Trophoblast cell (in vitro differentiated cells and primary cell): ENCODE measurements around the gene SSH2.

Experiments
- DNase-seq, 2 donors: peaks; one replicate each; pipeline ENCODE4 v3.0.0-alpha.2; 2016
- H2AFZ ChIP-seq: 2 replicates; pipeline ENCODE4 v1.6.1; 2013; ENCODE audit warnings: low read length, moderate library complexity, mild to moderate bottlenecking; ENCODE audit not compliant: insufficient read depth, poor library complexity
- H2AK5ac ChIP-seq: 2 replicates; pipeline ENCODE4 v1.6.1; 2013; ENCODE audit warnings: mild to moderate bottlenecking, low read length
- H2BK120ac ChIP-seq: 2 replicates; pipeline ENCODE4 v1.6.1; 2013; ENCODE audit warnings: low read length, mild to moderate bottlenecking, moderate library complexity; ENCODE audit not compliant: insufficient read depth, poor library complexity
- H2BK12ac ChIP-seq: 2 replicates; pipeline ENCODE4 v1.6.1; 2013; ENCODE audit warnings: mild to moderate bottlenecking, low read length, moderate library complexity
- H2BK5ac ChIP-seq: 2 replicates; pipeline ENCODE4 v1.6.1; 2013; ENCODE audit warnings: low read length, low read depth, moderate library complexity, mild to moderate bottlenecking; ENCODE audit not compliant: poor library complexity
- H3K14ac ChIP-seq: 2 replicates; pipeline ENCODE4 v1.6.1; 2013; ENCODE audit warnings: mild to moderate bottlenecking, low read length
- H3K18ac ChIP-seq: 2 replicates; pipeline ENCODE4 v1.6.1; 2013; ENCODE audit warnings: mild to moderate bottlenecking, low read length
- H3K23ac ChIP-seq: 2 replicates; pipeline ENCODE4 v1.6.1; 2013; ENCODE audit warnings: low read length
- H3K27ac ChIP-seq: 2 replicates; pipeline ENCODE4 v1.5.1; 2013; ENCODE audit warnings: low read depth, mild to moderate bottlenecking, inconsistent platforms, low read length, moderate library complexity
- H3K27me3 ChIP-seq: 2 replicates; pipeline ENCODE4 v1.6.1; 2013; ENCODE audit warnings: inconsistent platforms, mild to moderate bottlenecking, low read length, moderate library complexity; ENCODE audit not compliant: insufficient read depth
- H3K36me3 ChIP-seq, 2 experiments: 1 replicate in 1 of 2; 2 replicates in 1 of 2; pipeline ENCODE4 v1.6.1; 2013; ENCODE audit warnings: low read length in 2 of 2, mild to moderate bottlenecking in 2 of 2, moderate library complexity in 1 of 2; ENCODE audit not compliant: insufficient read depth in 2 of 2, control insufficient read depth in 1 of 2
- H3K4ac ChIP-seq: 2 replicates; pipeline ENCODE4 v1.6.1; 2013; ENCODE audit warnings: low read depth, mild to moderate bottlenecking, low read length, moderate library complexity
- H3K4me1 ChIP-seq, 2 experiments: 1 replicate in 1 of 2; 2 replicates in 1 of 2; pipeline ENCODE4 v1.6.1; 2013; ENCODE audit warnings: low read length in 2 of 2, mild to moderate bottlenecking in 2 of 2, moderate library complexity in 1 of 2; ENCODE audit not compliant: insufficient read depth in 2 of 2, control insufficient read depth in 1 of 2
- H3K4me2 ChIP-seq: 2 replicates; pipeline ENCODE4 v1.6.1; 2013; ENCODE audit warnings: inconsistent platforms, mild to moderate bottlenecking, low read length, moderate library complexity
- H3K4me3 ChIP-seq: 2 replicates; pipeline ENCODE4 v1.5.1; 2013; ENCODE audit warnings: mild to moderate bottlenecking, low read depth, low read length, inconsistent platforms
- H3K79me1 ChIP-seq: one replicate; pipeline ENCODE4 v1.6.1; 2013; ENCODE audit warnings: low read length
- H3K79me2 ChIP-seq: 2 replicates; pipeline ENCODE4 v1.6.1; 2013; ENCODE audit warnings: low read length, mild to moderate bottlenecking; ENCODE audit not compliant: control insufficient read depth, insufficient read depth, poor library complexity
- H3K9ac ChIP-seq: 2 replicates; pipeline ENCODE4 v1.6.1; 2013; ENCODE audit warnings: mild to moderate bottlenecking, low read length
- H3K9me3 ChIP-seq: 2 replicates; pipeline ENCODE4 v1.6.1; 2013; ENCODE audit warnings: low read depth, mild to moderate bottlenecking, control low read depth, inconsistent platforms, low read length; ENCODE audit not compliant: insufficient read depth
- H4K12ac ChIP-seq: 2 replicates; pipeline ENCODE4 v1.6.1; 2013; ENCODE audit warnings: low read depth, mild to moderate bottlenecking, low read length, moderate library complexity
- H4K8ac ChIP-seq: 2 replicates; pipeline ENCODE4 v1.6.1; 2013; ENCODE audit warnings: low read depth, mild to moderate bottlenecking, low read length, moderate library complexity
- H4K91ac ChIP-seq: one replicate; pipeline ENCODE4 v1.6.1; 2013; ENCODE audit warnings: low read depth, mild to moderate bottlenecking, low read length, moderate library complexity
- WGBS: extraction: QIAGEN DNeasy Blood & Tissue Kit; methylation state at CpG from one replicate; pipeline ENCODE4 v1.1.7; 2013; ENCODE audit warnings: missing lambda C conversion rate; ENCODE audit not compliant: insufficient read length, insufficient coverage; ENCODE audit errors: extremely low coverage; 5-methylcytosine and 5-hydroxymethylcytosine counted together

Gene SSH2

GRCh38 chr17:29582772-29583171 lies 347.3 kb downstream of the SSH2 start:
- no peak overlapping the region for H2BK12ac ChIP-seq
- H4K12ac ChIP-seq: no peak overlapping the region
- no peak overlapping the region for H3K9ac ChIP-seq
- H2AK5ac ChIP-seq: no peak overlapping the region
- H3K79me1 ChIP-seq: no peaks in the 10 kb centered on the region
- H4K91ac ChIP-seq: no peak overlapping the region
- no CpG with 5 or more reads among the region's 13 CpGs for WGBS
- H3K27me3 ChIP-seq: no peaks in the 10 kb centered on the region
- H4K8ac ChIP-seq: no peak overlapping the region
- peaks cover 2 to 7% of the 10 kb centered on the region in 2 experiments for H3K4me1 ChIP-seq
- H2AFZ ChIP-seq: no peak overlapping the region
- H3K4me3 ChIP-seq: no peak overlapping the region
- H3K18ac ChIP-seq: no peak overlapping the region
- no peak overlapping the region for H2BK5ac ChIP-seq
- H3K36me3 ChIP-seq: peaks cover 33 to 41% of the 10 kb centered on the region in 2 experiments
- no peaks in the 10 kb centered on the region for H3K79me2 ChIP-seq
- no peak overlapping the region for H3K23ac ChIP-seq
- H3K9me3 ChIP-seq: no peaks in the 10 kb centered on the region
- DNase-seq: no peak
- H2BK120ac ChIP-seq: no peak overlapping the region
- H3K14ac ChIP-seq: no peak overlapping the region
- no peak overlapping the region for H3K4ac ChIP-seq
- H3K4me2 ChIP-seq: no peak overlapping the region
- no peak overlapping the region for H3K27ac ChIP-seq

- H3K23ac ChIP-seq: no peak overlapping the region
- no peak overlapping the region for H3K9ac ChIP-seq
- H2BK120ac ChIP-seq: no peak overlapping the region
- H3K4ac ChIP-seq: no peak overlapping the region
- H4K8ac ChIP-seq: no peak overlapping the region
- H3K4me2 ChIP-seq: no peak overlapping the region
- no peak overlapping the region for H3K4me3 ChIP-seq
- no peaks in the 10 kb centered on the region for H3K79me2 ChIP-seq
- no peaks in the 10 kb centered on the region for H3K27me3 ChIP-seq
- H2AK5ac ChIP-seq: no peak overlapping the region
- H3K9me3 ChIP-seq: no peaks in the 10 kb centered on the region
- peaks cover 2 to 7% of the 10 kb centered on the region in 2 experiments for H3K4me1 ChIP-seq
- no peak overlapping the region for H4K91ac ChIP-seq
- no peak overlapping the region for H2BK12ac ChIP-seq
- H4K12ac ChIP-seq: no peak overlapping the region
- WGBS: no CpG with 5 or more reads among the region's 10 CpGs
- H3K27ac ChIP-seq: no peak overlapping the region
- no peak overlapping the region for H3K14ac ChIP-seq
- DNase-seq: no peak
- H3K18ac ChIP-seq: no peak overlapping the region
- H2BK5ac ChIP-seq: no peak overlapping the region
- peaks cover 38 to 46% of the 10 kb centered on the region in 2 experiments for H3K36me3 ChIP-seq
- H3K79me1 ChIP-seq: no peaks in the 10 kb centered on the region
- no peak overlapping the region for H2AFZ ChIP-seq
These were observed 347.7 kb downstream of the SSH2 start for GRCh38 chr17:29582254-29582765.

- Histone ChIP-seq H3K4me2 (no peak overlapping the region), H2BK5ac (no peak overlapping the region), H3K4me3 (no peak overlapping the region)
These were observed 348.3 kb downstream of the SSH2 start for GRCh38 chr17:29581583-29582253.

GRCh38 chr17:29579866-29580771 lies 349.9 kb downstream of the SSH2 start:
- no peak overlapping the region for H3K4me2 ChIP-seq
- peak; percentile 72 to 86 for DNase-seq
- H3K9ac ChIP-seq: no peak overlapping the region
- no peaks in the 10 kb centered on the region for H3K27me3 ChIP-seq
- H3K9me3 ChIP-seq: no peaks in the 10 kb centered on the region
- no peak overlapping the region for H2AK5ac ChIP-seq
- H3K36me3 ChIP-seq: peaks cover 59 to 67% of the 10 kb centered on the region in 2 experiments
- no peak overlapping the region for H4K12ac ChIP-seq
- no peak overlapping the region for H2AFZ ChIP-seq
- no peak overlapping the region for H3K23ac ChIP-seq
- no CpG with 5 or more reads among the region's 15 CpGs for WGBS
- H4K91ac ChIP-seq: no peak overlapping the region
- no peak overlapping the region for H3K4me3 ChIP-seq
- H3K27ac ChIP-seq: no peak overlapping the region
- H3K4me1 ChIP-seq: peaks cover 2 to 3% of the 10 kb centered on the region in 2 experiments
- no peak overlapping the region for H2BK120ac ChIP-seq
- H3K79me2 ChIP-seq: no peaks in the 10 kb centered on the region
- H3K4ac ChIP-seq: no peak overlapping the region
- no peak overlapping the region for H2BK12ac ChIP-seq
- H3K79me1 ChIP-seq: no peaks in the 10 kb centered on the region
- no peak overlapping the region for H2BK5ac ChIP-seq
- no peak overlapping the region for H4K8ac ChIP-seq
- no peak overlapping the region for H3K14ac ChIP-seq
- H3K18ac ChIP-seq: no peak overlapping the region

More at GRCh38 chr17:29581583-29582253, 348.3 kb downstream of the SSH2 start:
- no peak overlapping the region for H2AK5ac ChIP-seq
- DNase-seq: no peak
- H3K9ac ChIP-seq: no peak overlapping the region
- no peak overlapping the region for H3K23ac ChIP-seq
- peaks cover 2 to 7% of the 10 kb centered on the region in 2 experiments for H3K4me1 ChIP-seq
- H4K91ac ChIP-seq: no peak overlapping the region
- H3K79me1 ChIP-seq: no peaks in the 10 kb centered on the region
- no peaks in the 10 kb centered on the region for H3K27me3 ChIP-seq
- no peak overlapping the region for H2BK12ac ChIP-seq
- H4K8ac ChIP-seq: no peak overlapping the region
- no peak overlapping the region for H3K18ac ChIP-seq
- H3K36me3 ChIP-seq: peaks cover 44 to 51% of the 10 kb centered on the region in 2 experiments
- H3K14ac ChIP-seq: no peak overlapping the region
- H4K12ac ChIP-seq: no peak overlapping the region
- H2AFZ ChIP-seq: no peak overlapping the region
- no peaks in the 10 kb centered on the region for H3K79me2 ChIP-seq
- no peak overlapping the region for H3K4ac ChIP-seq
- no peak overlapping the region for H2BK120ac ChIP-seq
- no peak overlapping the region for H3K27ac ChIP-seq
- H3K9me3 ChIP-seq: no peaks in the 10 kb centered on the region
- WGBS: no CpG with 5 or more reads among the region's 20 CpGs
